ENCODE measurements around the gene PIGL. TPM values are rescaled to one million over a fixed set of nuclear protein-coding genes. Genes with fewer than 3 reads are reported as not detected.

Gene PIGL
- 10 to 100 TPM; 59.7 to 94.0 (median 68.0) TPM for total RNA-seq

DNA sequence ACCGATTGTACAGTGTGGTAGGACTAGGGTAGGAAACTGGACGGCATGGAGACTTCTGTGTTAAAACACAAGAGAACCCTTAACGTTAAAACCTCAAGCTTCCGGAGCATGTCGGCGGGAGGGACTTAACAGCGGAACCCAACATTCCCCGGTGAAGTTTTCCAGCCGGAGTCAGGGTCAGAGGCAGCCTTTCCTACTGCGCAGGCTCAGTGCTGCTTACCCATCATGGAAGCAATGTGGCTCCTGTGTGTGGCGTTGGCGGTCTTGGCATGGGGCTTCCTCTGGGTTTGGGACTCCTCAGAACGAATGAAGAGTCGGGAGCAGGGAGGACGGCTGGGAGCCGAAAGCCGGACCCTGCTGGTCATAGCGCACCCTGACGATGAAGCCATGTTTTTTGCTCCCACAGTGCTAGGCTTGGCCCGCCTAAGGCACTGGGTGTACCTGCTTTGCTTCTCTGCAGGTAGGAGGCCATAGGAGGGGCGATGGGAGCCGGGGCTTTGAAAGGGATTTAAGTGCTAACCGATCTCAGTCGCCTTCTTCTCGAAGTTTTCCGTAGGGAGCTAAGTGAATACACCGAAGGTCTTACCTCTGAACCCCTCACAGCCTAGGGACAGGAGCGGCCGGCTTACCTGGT lies at the start of gene PIGL:
PIGL (plus strand) TSS at position 209 of the 634 bp plus-strand sequence; CDS start at position 226, 17 bp downstream.
- TF ChIP-seq, protein P1, sequence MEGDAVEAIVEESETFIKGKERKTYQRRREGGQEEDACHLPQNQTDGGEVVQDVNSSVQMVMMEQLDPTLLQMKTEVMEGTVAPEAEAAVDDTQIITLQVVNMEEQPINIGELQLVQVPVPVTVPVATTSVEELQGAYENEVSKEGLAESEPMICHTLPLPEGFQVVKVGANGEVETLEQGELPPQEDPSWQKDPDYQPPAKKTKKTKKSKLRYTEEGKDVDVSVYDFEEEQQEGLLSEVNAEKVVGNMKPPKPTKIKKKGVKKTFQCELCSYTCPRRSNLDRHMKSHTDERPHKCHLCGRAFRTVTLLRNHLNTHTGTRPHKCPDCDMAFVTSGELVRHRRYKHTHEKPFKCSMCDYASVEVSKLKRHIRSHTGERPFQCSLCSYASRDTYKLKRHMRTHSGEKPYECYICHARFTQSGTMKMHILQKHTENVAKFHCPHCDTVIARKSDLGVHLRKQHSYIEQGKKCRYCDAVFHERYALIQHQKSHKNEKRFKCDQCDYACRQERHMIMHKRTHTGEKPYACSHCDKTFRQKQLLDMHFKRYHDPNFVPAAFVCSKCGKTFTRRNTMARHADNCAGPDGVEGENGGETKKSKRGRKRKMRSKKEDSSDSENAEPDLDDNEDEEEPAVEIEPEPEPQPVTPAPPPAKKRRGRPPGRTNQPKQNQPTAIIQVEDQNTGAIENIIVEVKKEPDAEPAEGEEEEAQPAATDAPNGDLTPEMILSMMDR (IDR thresholded peaks at IDR 0.05; ENCODE audit: low read depth): no peak

DNA sequence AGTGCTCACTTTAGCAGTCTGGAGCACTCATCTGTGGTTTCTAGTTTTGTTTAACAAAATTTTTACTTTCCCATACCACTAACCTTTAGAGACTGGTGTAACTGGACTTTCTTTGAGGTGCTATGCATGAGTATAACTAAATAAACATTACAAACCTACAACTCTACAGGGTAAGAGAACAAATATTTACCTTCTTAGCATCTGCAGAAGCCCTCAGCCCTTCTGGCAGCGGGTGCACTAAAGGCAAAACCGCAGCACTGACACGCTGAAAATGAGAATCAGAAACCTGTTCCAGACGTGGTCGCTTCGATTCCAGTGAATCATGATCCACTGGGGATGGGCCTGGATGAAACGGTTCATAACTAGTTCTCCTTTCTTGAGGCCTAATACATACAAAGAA lies 45.4 kb upstream of the PIGL start:
- TF ChIP-seq, protein P1 (IDR thresholded peaks at IDR 0.05; ENCODE audit: low read depth): no peak

DNA sequence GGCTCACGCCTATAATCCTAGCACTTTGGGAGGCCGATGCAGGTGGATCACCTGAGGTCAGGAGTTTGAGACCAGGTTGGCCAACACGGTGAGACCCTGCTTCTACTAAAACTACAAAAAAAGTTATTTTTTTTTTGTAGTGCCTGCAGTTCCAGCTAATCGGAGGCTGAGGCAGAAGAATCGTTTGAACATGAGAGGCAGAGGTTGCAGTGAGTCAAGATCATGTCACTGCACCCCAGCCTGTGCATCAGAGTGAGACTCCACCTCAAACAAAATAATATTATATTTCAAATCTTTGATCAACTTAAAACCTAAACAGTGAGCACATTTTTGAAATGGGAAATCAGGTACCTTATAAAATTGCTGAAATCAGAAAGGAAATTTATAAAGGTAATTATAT lies 38.2 kb upstream of the PIGL start:
- TF ChIP-seq, protein P1 (IDR thresholded peaks at IDR 0.05; ENCODE audit: low read depth): no peak

DNA sequence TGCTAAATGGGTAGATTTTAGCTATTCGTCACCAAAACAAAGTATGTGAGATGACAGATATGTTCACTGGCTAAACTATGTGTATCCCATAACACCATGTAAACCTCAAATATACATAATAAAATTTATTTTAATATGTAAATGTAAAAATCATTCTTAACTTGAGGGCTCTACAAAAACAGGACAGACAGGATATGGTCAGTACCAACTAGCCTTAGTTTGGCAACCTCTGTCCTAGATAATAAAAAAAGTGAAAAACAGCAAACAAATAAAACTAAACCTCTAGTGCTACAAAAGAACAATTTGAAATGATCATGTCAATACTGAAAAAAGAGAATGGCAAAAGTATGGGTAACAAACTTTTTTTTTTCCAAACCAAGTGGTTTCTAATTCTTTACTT lies 35.4 kb upstream of the PIGL start:
- TF ChIP-seq, protein P1 (IDR thresholded peaks at IDR 0.05; ENCODE audit: low read depth): no peak

DNA sequence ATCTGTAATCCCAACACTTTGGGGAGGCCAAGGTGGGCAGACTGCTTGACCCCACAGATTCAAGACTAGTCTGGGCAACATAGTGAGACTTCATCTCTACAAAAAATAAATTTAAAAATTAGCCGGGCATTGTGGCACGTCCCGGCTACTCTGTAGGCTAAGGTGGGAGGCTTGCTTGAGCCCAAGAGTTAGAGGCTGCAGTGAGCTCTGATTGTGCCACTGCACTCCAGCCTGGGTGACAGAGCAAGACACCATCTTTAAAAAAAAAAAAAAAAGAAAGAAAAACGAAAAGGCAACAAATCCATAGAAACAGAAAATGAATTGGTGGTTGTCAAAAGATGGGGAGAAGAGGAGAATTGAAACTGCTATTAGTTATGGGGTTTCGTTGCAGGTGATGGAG lies 29.4 kb upstream of the PIGL start:
- TF ChIP-seq, protein P1 (IDR thresholded peaks at IDR 0.05; ENCODE audit: low read depth): no peak

DNA sequence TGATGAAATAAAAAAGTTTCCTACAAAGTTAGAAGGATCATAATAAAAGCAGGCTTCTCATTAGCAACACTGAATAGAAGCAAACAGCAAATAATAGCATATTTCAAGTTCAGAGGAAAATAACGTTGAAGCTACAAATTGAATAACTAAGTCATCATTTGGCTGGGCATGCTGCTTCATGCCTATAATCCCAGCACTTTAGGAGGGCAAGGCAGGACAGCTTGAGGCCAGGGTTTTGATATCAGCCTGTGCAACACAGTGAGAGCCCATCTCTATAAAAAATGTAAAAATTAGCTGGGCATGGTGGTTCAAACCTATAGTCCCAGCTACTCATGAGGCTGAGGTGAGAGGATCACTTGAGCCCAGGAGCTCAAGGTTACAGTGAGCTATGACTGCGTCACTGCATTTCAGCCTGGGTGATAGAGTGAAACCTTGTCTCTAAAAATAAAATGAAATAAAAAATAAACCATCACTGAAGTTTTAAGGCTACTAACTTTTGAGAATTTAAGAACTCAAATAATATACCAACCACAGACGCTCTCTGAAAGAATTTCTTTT lies 27.1 kb upstream of the PIGL start:
- TF ChIP-seq, protein P1 (IDR thresholded peaks at IDR 0.05; ENCODE audit: low read depth): no peak

DNA sequence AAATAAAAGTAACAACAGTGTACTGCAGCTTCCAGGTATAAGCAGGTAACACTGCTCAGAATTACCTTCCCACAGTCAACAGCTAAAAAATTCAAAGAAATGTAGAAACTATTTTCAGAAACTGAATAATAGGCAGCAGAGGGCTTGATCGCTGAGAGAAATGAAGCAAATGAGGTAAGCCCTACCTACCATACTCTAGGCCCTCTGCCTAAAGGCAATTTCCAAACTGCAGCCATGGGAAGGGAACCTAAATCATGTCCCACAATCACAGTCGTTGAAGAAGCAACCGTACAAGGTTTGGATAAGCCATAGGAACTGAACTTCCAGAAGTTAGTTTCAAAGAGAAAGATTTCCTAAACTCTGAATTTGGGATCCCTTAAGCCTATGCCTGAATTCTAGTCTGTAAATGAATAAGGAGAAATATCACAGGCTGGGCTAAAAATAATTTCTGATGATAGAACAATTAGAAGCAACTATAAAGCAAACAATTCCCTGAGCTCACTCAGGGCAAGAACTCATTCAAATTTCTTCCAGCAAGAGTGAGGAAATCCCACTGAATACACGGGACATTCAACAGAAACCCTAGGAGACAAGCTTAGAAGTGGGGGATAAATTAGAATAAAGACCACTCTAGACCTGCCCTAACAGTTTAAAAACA lies 26.2 kb upstream of the PIGL start:
- TF ChIP-seq, protein P1 (IDR thresholded peaks at IDR 0.05; ENCODE audit: low read depth): no peak
